T47D (cell line): Measurements from ENCODE around the gene LDLRAD4.

Experiments used
- DNase-seq, 2 experiments: peaks; one replicate each; pipeline versions ENCODE4 v3.0.0 to v3.0.0-alpha.2; 2011 to 2012; ENCODE audit warnings: low read depth in 1 of 2, low spot score in 1 of 2
- JUND ChIP-seq: IDR thresholded peaks from 2 replicates; pipeline ENCODE4 v1.6.1; 2012; ENCODE audit warnings: low read depth
- in situ Hi-C: cut with HindIII; loops from 2 replicates; pipeline ENCODE4 v1.10.0; 2016; ENCODE audit warnings: low sequenced_read_pairs, low pct_unique_long_range_greater_than_20kb

LDLRAD4 gene

DNA sequence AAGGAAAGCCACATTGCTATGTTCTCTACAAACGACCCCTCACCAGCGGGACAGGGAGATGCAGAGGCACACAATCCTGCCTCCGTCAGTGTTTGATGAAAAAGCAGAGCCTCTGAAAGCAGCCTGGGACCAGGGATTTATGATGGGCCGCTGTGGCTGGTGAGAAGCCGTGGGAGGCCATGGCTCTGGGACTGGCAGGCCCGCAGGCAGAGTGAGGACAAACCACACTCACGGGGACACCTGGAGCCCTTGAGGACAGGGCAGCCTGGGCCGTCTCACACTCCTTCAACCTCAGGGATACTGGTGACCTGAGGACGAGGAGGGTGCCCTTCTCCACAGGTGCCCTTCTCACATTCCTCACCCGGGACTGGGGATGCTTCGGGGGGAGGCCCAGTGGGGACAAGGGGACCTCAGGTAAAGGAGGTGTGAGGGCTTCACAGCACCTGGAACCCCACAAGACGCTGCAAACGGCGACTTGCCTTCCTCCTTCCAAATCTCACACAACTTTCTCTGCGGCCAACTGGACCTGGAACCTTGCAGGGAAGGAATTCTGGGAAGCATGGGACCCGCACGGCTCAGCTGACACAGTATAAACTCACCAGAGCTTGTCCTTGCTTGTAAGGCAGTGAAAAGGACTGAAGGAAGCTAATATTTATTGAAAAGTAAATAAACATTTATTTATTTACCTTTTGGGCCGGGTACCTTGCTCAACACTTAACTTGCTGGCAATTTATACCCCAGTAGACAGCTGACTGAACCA, 5.3 kb upstream of the LDLRAD4 start:
- in situ Hi-C loops = no loop called here
- DNase-seq = no peak
- no peak for TF ChIP-seq JUND

DNA sequence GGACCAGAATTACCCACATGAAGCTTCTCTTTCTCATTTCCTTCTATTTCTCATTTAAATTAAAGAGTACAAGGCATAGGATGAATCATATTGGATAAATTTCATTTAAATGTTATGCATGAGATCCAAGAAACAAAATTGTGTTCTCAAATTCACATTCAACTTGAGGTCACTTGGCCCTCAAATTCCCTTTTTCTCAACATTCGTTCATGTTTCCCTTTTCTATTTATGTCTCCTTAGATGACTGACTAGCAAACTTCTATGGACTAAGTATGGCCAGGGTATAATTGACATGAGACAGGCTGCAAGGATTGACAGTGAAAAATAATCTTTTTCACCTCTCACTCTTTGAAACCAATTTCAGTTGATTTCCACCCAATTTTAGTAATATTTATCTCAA, 4.0 kb upstream of the LDLRAD4 start:
- TF ChIP-seq JUND = no peak
- DNase-seq = no peak
- in situ Hi-C loops = no loop called here

GRCh38 chr18:13216092-13216582, 2.4 kb upstream of the LDLRAD4 start:
- in situ Hi-C loops = no loop called here
- TF ChIP-seq JUND = no peak
- DNase-seq = peak; percentile 60 to 80

DNA sequence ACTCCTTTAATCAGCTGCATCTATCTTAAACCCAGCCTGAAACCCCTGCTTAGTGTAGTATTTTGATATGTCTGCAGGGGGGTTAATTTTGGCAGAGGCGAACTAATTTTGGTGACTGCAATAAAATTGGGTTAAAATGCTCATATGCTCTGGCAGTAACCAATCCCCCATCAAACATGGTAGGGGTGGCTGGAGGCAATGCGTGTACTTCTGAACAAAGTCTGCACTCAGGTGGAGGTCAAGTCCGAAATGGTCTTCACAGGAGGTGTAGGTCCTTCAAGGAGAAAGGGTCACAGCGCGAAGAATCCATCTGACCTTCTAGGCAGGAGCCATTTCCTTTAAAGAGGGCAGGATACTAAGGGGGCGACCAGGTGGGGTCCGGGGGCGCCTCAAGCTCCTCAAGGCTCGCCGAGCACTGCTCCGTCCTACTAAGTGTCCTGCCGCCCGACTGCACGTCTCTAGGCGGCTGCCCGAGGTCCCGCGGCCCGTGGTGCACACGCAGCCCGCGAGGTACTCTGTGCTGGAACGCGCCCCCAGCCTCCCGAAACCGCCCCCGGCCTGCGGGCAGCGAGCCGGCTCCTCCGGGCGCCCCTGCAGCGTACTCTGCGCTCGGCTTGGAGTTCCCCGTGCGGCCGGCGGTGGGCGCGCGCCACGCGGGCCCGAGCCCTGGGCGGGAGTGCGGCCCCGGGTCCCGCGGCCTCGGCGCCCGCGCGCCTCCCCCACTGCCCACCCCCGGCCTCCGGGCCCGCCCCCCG, 1.7 kb upstream of the LDLRAD4 start:
- peak; percentile 18 to 48 for DNase-seq
- in situ Hi-C loops = no loop called here
- TF ChIP-seq JUND = no peak

- peak; percentile 28 to 74 for DNase-seq
- in situ Hi-C loops = no loop called here
- TF ChIP-seq JUND = no peak
Measured at GRCh38 chr18:13217466-13217961, 1.0 kb upstream of the LDLRAD4 start.

DNA sequence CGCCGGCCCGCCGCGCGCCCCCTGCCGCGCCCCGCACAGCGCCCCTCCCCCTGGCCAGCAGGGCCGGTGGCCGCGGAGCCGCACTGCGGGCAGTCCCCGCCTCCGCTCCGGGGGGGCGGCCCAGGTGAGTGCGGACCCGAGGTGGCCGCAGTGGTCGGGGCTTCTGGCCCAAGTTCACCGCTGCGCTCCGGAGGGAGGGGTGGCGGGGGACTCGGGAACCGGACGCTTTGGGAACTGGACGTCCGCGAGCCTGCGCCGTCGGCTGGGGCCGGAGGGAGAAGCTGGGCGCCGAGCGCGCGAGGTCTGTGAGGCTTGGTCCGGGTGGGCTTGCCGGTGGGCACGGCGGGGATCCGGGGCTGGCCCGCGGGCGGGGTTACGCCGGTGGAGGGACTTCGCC, 591 bp upstream of the LDLRAD4 start:
- no peak for TF ChIP-seq JUND
- peak in 1 of 2 experiments; percentile 18 for DNase-seq
- in situ Hi-C loops = no loop called here

- no peak for DNase-seq
- no peak for TF ChIP-seq JUND
- in situ Hi-C loops = no loop called here
Measured at GRCh38 chr18:13218997-13219396, 437 bp downstream of the LDLRAD4 start.

DNA sequence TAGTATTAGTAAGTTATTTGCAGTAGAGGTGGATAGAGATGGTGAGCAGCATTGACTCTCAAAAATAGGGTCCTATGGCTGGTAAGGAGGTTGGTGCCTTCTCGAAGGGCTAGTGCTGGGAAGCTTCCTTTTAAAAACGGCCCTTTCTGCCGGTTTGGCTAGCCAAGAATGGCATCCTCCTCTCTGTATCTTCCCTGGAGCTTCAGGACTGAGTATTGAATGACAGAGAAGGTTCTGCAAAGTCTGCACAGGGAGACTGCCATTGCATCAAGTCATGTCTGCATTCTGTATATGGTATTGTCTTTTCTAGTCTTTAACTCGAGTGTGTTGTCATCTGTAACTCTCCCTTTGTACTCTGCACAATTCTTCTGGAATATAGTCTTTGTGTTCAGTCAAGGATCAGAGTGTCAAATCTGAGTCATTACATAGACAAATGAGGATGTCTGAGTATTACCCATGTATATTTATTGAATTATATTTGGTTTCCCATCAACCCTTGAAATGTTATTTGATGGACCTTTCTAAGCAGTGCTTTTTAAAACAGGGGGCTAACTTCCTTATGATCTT, 1.1 kb downstream of the LDLRAD4 start:
- no peak for TF ChIP-seq JUND
- in situ Hi-C loops = no loop called here

GRCh38 chr18:13220361-13220991, 1.9 kb downstream of the LDLRAD4 start:
- DNase-seq = peak in 1 of 2 experiments; percentile 16
- in situ Hi-C loops = no loop called here
- no peak for TF ChIP-seq JUND

More for the DNA sequence above, 1.1 kb downstream of the LDLRAD4 start:
- no peak for DNase-seq

GRCh38 chr18:13221869-13222855, 3.6 kb downstream of the LDLRAD4 start:
- DNase-seq = no peak
- in situ Hi-C loops = no loop called here
- no peak for TF ChIP-seq JUND

GRCh38 chr18:13222856-13223281, 4.3 kb downstream of the LDLRAD4 start:
- peak in 1 of 2 experiments; percentile 52 for DNase-seq
- no peak for TF ChIP-seq JUND
- in situ Hi-C loops = no loop called here
